Occipital lobe (tissue), 3 donors: ENCODE measurements around the gene LRRC4C. TPM values are rescaled to one million over a fixed set of nuclear protein-coding genes. Genes with fewer than 3 reads are reported as not detected.
A peak's percentile ranks its signal among the peaks of the same experiment; 100 is the strongest.

ENCODE experiments used
- DNase-seq: peaks from one replicate; lab custom pipeline; 2025; lab: John Stamatoyannopoulos, UW
- small RNA-seq: library from RNA; depleted of rRNA; stranded (forward); fragments of <200 nt; gene quantifications from one replicate; pipeline ENCODE3, GENCODE V24; 2014
- total RNA-seq: library from RNA; depleted of rRNA; stranded (reverse); fragments of >200 nt; gene quantifications from one replicate; pipeline ENCODE4 v1.2.3, GENCODE V29; 2014

The LRRC4C gene
- total RNA-seq, 1 donor from 2014 or later: 90.6 TPM

DNA sequence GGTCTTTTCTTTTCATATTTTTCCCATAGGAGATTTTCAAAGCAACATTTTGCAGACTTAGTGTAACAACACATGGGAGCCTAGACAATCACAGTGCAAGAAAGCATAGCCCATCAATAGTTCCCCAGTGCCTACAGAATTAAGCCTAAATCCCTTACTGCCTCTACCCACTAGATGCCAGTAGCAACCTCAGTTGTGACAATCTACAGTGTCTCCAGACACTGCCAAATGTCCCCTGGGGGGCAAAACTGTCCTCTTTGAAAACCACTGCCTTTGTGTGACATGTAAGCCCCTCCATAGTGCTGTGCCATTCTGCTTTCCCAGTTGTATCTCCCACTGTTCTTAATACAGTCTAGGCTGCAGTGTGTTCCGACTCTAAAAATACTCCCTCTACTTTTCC lies 1329.0 kb downstream of the LRRC4C start:
- peak; percentile 9 for DNase-seq

DNA sequence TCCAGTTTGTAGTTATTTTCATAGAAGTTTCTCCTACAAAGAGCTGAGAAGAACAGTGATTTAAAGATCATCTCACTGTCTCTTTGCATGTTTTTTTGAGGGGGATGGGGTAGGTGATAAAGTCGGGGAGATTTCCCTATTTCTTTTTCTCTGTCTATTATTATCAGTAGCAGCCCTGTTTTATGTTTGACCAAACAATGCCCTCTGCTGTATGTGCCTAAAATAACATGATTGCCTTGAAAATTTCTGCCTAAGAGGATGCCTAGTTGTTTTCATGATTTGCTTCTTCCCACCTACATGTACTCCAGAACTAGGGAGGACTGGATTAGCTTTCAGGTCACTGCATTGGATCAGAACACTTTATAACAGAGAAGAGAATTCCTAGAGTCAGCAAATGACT lies 1330.2 kb downstream of the LRRC4C start:
- no peak for DNase-seq

DNA sequence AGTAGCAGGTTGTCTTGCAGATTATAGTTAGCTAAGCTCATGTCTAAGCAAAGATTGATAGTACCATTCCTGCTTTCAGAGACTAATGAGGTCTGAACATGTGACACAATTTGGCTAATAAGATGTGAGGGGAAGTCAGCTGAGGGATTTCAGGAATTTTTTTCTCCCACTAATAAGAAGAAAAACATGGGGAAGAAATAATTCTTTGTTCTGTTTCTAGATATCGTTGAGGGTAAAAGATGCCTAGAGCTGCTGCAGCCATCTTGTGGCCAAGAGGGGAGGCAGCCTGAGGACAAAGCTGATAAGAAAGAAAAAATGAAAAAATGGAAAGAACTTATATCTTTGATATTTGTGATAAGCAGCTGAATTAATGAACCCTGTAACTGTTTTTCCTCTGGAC lies 1334.4 kb downstream of the LRRC4C start:
- DNase-seq: no peak

DNA sequence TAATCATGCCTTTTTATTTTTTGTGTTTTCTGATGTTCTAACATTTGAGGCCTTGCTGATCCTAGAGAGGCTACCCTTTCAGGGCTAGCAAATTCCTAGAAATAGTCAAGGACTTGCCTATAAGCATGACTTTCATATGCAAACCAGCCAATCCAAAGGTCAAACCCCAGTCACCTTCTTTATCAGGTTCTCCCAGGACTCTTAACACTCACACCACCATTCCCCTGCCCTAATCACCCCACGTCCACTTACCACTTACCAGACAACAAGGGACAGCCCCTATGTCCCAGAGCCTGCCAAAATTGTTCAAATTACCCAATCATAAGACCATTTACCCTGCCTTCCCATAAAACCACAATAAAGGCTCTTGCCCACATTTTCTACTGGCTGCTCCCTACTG lies 1339.8 kb downstream of the LRRC4C start:
- DNase-seq: no peak

DNA sequence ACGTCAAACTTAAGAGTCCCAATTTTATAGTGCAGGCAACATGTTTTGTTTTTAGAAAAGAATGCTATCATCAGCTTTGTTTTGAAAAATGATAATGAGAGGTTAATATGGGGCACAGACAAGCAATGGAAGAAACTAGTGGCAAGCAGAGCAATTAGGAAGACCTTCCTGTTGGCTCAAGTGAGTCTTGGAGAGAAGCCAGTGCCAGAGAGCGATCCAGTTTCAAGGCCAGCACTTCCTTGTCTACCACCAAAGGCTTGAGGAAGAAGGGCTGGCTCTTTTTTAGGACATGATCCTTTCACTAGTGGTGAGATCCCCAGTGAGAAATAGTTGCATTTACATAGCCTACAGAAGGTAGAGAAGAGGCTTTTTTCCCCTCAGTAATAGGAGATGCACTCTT lies 1340.7 kb downstream of the LRRC4C start:
- DNase-seq: no peak

DNA sequence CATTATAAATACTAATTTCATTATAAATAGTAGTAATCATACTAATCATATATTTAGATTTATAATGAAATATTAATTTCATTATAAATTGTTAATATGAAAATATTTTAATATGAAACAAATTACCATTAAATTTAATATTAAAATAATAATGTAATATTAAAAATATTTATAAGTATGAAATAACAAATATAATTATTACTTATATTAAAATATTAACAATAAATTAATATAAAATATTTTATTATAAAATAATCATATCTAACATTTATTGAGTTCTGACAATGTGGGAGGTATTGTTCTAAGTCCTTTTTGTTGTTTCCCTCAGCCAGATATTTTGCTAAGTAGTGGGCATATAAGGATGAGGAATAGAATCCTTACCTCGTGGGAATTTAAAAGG lies 1341.4 kb downstream of the LRRC4C start:
- no peak for DNase-seq

DNA sequence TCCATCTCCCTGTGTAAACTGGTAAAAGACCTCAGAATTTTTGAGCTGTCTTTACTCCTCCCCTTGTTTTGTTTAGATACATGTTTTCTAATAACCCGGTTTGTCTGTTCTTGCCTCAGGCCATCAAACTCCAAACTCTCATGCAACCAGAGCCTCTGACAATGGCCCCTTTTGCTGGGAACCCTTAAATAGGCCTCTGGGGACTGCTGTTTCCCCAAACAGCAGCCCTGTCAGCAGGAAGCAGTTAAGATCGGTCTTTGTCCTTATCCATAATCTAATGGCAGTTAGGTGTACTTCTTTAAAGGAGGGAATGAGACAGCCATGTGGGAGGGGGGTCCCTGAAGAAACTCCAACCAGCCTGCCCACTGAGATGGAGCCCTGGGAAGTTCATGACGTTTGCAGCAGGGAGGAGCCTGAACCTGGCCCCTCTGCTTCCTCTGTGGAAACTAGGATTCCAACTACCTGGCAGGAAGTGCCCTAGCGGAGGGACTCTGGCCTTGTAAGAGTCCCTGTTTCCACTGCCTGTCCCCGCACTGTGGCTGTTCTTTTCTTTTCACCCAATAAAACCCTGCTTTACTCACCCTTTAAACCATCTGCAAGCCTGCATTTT lies 1354.4 kb downstream of the LRRC4C start:
- no peak for DNase-seq

DNA sequence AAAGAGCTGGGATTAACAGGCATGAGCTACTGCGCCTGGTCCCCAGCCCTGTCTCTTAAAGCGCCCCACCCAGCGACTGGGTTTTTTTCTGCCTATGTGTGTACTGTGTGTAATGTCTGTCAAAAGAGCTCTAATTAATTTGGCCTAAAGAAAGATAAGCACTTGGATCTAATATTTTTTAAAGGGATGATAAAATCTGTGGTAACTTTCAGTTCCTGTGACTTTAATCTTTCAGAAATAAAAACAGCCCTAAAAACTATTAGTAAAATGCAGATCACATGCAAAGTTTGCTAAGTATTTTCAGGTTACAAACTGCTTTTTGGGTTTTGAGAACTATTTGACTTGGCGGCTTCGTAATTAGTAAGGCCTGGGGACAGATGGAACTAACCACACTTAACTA lies 1358.7 kb downstream of the LRRC4C start:
- DNase-seq: no peak

DNA sequence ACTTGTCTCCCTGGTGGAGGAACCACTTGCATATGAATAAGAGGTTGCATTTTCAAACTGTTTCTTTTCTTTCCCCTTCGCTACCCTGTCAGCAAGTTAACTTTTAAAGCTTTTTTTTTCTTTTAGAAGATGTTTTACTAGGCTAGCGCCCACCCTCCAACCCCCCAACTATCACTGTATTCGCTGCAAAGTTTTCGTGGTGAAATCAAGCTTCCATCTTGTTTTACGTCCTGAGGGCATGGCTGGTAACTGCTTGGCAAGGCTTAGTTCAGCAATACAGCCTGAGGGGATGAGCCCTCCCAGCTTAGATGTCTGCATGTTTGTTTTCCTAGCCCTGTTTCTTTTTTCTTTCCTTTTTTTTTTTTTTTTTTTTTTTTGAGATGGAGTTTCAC lies 1359.3 kb downstream of the LRRC4C start:
- no peak for DNase-seq

DNA sequence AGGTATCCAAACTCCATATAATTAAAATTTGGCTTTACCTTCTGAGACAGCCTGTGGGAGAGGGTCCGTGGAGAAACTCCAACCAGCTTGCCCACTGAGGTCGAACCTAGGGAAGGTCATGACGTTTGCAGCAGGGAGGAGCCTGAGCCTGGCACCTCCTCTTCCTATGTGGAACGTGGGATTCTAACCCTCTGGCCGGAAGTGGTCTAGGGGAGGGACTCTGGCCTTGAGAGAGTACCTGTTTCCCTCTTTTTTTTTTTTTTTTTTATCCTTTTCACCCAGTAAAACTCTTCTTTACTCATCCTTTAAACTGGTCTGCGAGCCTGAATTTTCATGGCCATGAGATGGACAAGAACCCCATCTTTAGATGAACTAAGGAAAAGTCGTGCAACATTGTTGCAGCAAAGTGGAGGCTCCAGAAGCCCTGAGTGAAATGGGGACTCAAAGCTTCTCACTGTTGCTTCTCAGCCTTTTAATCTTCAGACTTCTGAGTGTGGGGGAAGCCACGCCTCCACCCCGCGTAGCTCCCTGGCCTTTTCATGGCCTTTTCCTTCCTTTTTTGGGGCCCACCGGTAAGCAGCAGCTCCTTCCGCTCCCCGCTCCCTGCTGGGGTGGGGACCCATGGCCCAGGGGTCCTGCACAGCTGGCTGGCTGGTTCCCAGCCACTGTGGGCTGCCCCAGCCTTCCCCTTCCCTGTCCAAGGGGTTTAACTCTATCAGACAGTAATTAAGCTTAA lies 1359.9 kb downstream of the LRRC4C start:
- no peak for DNase-seq

DNA sequence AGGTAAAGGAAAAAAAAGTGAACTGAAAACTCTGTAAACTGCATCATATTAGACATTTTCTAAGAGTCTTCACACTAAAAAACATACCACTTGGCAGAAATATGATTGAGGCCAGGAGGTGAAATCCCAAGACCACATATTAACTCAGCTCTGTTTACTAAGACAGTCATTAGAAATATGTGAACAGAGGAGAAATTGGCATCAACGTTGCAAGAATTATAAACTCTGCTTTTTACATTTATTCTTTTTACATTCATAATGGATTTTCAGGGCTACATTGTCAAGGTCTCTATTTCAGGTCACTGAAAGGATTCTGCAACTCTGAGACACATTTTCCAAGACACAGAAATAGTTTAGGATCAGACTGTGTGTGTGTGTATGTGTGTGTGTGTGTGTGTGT lies 1364.0 kb downstream of the LRRC4C start:
- no peak for DNase-seq

DNA sequence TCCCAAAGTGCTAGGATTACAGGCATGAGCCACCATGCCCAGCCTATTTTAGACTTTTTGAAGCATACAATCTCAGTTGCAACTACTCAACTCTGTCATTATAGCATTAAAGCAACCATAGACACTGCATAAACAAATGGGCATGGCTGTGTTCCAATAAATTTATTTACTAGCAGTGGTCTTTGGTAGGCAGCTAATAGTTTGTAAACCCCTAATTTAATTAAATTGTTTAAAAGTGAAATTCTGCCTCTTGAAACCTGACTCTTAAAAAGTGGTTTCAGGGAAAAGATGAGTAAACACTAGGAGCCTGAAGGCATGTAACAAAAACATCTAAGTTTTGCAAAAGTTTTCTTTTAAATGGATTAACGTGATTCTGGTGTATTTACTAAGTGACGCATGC lies 1364.5 kb downstream of the LRRC4C start:
- DNase-seq: no peak

DNA sequence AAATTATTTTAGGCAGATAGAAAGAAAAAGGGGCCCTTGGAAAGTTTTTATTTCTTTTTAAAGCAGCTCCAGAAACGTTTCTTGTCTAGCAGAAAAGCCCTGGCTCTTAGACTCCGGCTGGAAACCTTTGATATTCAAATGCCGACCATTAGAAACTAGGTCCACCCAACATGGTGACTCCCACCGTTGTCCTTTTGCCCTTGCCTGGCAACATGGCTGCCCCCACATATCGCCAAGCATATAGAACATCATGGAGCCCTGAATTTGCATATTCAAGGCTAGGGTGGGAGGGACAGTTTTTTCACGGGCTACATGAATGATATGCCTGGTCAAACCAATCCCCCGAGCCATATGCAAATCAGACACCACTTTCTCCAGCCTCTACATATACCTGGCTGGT lies 1379.0 kb downstream of the LRRC4C start:
- no peak for DNase-seq

Small RNAs within 50 kb of the gene (small RNA-seq; reads per million reads assigned to genes)
- gene RF00019 (not detected), gene RNU6-365P (not detected)
